Ishikawa (cell line): ENCODE measurements around the gene EXOC3L4.

Experiments
- CEBPB ChIP-seq: IDR thresholded peaks from 2 replicates; pipeline ENCODE4 v1.6.1; 2012
- CREB1 ChIP-seq: IDR thresholded peaks from 2 replicates; pipeline ENCODE4 v1.6.1; 2012; ENCODE audit warnings: low read depth
- EP300 ChIP-seq: IDR thresholded peaks from 2 replicates; pipeline ENCODE4 v1.6.1; 2012; ENCODE audit warnings: borderline replicate concordance
- RAD21 ChIP-seq: IDR thresholded peaks from 2 replicates; pipeline ENCODE4 v1.6.1; 2012; ENCODE audit warnings: low read depth
- TCF12 ChIP-seq: IDR thresholded peaks from 2 replicates; pipeline ENCODE4 v1.6.1; 2012; ENCODE audit warnings: low read depth
- YY1 ChIP-seq: IDR thresholded peaks from 2 replicates; pipeline ENCODE4 v1.6.1; 2012; ENCODE audit warnings: low read depth
- ZBTB7A ChIP-seq: IDR thresholded peaks from 2 replicates; pipeline ENCODE4 v1.6.1; 2012; ENCODE audit warnings: low read depth
- TF ChIP-seq, protein P1 (sequence below): IDR thresholded peaks from 2 replicates; pipeline ENCODE4 v1.6.1; 2012
- TF ChIP-seq, protein P2 (sequence below): IDR thresholded peaks from 2 replicates; pipeline ENCODE4 v1.6.1; 2012; ENCODE audit warnings: low read depth, mild to moderate bottlenecking

DNA sequence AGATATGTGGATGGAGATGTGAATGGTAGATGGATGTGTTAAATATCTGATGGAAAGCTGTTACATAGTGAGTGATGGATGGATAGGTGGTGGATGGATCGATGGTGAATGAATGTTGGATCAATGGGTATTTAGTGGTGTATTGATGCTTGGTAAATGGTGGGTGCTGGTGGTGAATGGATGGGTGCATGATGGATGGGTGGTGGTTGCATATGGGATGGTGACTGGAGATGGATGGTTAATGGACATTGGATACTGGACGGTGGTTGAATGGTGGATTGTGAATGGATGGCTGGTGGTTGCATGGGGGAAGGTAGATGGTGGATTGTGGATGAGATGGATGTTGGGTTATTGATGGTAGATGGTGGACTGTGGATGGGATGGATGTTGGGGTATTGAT lies 12.6 kb upstream of the EXOC3L4 start:
- TF ChIP-seq EP300 (no peak), YY1 (no peak), ZBTB7A (no peak), RAD21 (no peak), CREB1 (no peak), TCF12 (no peak), CEBPB (no peak)
- TF ChIP-seq, protein P1, sequence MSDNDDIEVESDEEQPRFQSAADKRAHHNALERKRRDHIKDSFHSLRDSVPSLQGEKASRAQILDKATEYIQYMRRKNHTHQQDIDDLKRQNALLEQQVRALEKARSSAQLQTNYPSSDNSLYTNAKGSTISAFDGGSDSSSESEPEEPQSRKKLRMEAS = no peak
- TF ChIP-seq, protein P2, sequence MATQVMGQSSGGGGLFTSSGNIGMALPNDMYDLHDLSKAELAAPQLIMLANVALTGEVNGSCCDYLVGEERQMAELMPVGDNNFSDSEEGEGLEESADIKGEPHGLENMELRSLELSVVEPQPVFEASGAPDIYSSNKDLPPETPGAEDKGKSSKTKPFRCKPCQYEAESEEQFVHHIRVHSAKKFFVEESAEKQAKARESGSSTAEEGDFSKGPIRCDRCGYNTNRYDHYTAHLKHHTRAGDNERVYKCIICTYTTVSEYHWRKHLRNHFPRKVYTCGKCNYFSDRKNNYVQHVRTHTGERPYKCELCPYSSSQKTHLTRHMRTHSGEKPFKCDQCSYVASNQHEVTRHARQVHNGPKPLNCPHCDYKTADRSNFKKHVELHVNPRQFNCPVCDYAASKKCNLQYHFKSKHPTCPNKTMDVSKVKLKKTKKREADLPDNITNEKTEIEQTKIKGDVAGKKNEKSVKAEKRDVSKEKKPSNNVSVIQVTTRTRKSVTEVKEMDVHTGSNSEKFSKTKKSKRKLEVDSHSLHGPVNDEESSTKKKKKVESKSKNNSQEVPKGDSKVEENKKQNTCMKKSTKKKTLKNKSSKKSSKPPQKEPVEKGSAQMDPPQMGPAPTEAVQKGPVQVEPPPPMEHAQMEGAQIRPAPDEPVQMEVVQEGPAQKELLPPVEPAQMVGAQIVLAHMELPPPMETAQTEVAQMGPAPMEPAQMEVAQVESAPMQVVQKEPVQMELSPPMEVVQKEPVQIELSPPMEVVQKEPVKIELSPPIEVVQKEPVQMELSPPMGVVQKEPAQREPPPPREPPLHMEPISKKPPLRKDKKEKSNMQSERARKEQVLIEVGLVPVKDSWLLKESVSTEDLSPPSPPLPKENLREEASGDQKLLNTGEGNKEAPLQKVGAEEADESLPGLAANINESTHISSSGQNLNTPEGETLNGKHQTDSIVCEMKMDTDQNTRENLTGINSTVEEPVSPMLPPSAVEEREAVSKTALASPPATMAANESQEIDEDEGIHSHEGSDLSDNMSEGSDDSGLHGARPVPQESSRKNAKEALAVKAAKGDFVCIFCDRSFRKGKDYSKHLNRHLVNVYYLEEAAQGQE = no peak
